ENCODE data around the gene SETDB1.
A peak's percentile ranks its signal among the peaks of the same experiment; 100 is the strongest.

The SETDB1 gene

DNA sequence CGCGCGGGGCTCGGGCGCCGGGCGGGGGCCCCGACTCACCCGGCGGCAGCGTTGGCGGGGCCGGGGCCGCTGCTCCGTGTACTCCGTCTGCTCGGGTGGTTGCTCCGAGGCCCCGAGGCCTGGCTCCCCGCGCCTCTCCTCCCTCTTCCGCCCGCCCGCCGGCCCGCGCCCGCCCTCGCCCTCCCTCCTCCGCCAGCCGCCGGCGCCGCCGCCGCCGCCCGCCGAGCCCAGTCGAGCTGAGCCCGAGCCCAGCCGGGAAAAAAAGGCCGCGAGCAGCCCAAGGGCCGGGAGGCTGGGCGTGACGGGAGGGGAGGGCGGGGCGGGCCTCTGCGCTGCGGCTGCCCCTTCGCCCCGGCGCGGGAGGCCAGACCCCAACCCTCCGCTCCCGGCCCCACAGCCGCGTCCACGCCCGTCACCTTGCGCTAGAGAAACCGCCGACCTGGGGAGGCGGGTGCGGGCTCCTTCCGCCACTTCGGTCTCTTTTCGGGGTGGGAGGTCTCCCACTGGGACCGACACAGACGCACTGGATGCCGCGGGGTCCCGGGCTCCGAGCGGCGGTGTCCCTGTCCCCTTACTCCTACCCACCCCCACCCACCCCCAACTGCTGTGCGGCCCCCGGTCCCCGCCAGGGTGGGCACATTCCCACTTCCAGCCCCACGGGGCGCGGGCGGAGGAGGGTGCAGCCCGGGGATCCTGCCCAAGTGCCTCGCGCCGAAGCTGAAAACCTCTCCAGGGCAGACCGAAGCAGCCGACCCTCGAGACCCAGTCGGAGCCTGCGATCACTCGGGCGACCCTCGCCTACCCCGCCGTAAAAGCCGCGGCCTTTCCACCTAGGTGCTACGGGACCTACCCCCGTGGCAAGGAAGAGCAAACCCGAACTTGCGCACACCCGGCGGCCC, 48.7 kb downstream of the SETDB1 start, which contains the start of gene CERS2:
Gene CERS2 (minus strand): TSS at position 256 of the 899 bp plus-strand sequence. CDS start 5,745 bp downstream, outside the sequence.
- no peak for FAIRE-seq
- DNase-seq (ENCODE audit: insufficient read length, low spot score): peak; percentile 90
- TF ChIP-seq POLR2A (IDR thresholded peaks at IDR 0.05; ENCODE audit: low read depth, low read length): peak; percentile 75

GRCh38 chr1:150976401-150976821, 50.2 kb downstream of the SETDB1 start:
- TF ChIP-seq POLR2A (IDR thresholded peaks at IDR 0.05; ENCODE audit: low read depth, low read length): no peak
- FAIRE-seq (no peak), DNase-seq (ENCODE audit: insufficient read length, low spot score) (no peak)

GRCh38 chr1:150976879-150977694, 50.9 kb downstream of the SETDB1 start:
- no peak for FAIRE-seq
- DNase-seq (ENCODE audit: insufficient read length, low spot score): peak; percentile 100
- peak; percentile 92 for TF ChIP-seq POLR2A (IDR thresholded peaks at IDR 0.05; ENCODE audit: low read depth, low read length)

- TF ChIP-seq POLR2A (IDR thresholded peaks at IDR 0.05; ENCODE audit: low read depth, low read length): no peak
- peak; percentile 94 for DNase-seq (ENCODE audit: insufficient read length, low spot score)
- no peak for FAIRE-seq
Observed at GRCh38 chr1:150979092-150980056, 53.2 kb downstream of the SETDB1 start.

DNA sequence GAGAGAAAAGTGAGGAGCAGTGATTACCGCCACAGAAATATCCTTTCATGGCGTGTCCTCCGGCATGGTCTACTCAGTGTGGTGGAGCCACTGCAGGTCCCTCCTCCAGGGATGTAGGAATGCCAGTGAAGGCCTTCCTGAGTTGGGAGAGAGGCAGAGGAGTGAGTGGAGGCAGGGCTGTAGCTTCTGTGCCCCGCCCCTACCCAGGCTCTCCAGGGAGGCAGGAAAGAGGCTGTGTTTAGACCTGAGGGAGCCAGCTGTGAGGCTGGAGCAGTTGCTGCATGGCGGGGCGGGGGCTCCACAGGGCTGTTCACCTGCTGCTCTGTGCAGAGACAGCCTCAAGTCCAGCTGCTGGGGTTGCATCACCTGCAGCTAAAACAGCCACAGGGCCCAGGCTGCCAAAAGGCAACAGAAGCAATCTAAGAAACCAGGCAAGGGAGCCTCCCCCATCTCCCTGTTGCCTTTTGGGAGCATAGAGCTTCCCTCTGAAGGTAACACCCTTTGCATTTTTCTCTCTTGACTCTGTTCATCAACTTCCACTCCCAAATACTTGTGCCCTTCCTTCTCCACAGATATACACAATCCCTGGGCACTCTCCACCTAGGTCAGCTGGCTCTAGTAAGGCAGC, 55.1 kb downstream of the SETDB1 start:
- 0 out of 2 replicates have a peak, but pooled peaks have one; percentile 13 for TF ChIP-seq POLR2A (IDR thresholded peaks at IDR 0.05; ENCODE audit: low read depth, low read length)
- peak; percentile 90 for DNase-seq (ENCODE audit: insufficient read length, low spot score)
- no peak for FAIRE-seq

- peak; percentile 91 for DNase-seq (ENCODE audit: insufficient read length, low spot score)
- TF ChIP-seq POLR2A (IDR thresholded peaks at IDR 0.05; ENCODE audit: low read depth, low read length): no peak
- no peak for FAIRE-seq
Observed at GRCh38 chr1:150981805-150982712, 55.9 kb downstream of the SETDB1 start, which contains the start of gene ANXA9. ANXA9 (plus strand) TSS chr1:150982292; CDS start chr1:150983106, 814 bp downstream.

DNA sequence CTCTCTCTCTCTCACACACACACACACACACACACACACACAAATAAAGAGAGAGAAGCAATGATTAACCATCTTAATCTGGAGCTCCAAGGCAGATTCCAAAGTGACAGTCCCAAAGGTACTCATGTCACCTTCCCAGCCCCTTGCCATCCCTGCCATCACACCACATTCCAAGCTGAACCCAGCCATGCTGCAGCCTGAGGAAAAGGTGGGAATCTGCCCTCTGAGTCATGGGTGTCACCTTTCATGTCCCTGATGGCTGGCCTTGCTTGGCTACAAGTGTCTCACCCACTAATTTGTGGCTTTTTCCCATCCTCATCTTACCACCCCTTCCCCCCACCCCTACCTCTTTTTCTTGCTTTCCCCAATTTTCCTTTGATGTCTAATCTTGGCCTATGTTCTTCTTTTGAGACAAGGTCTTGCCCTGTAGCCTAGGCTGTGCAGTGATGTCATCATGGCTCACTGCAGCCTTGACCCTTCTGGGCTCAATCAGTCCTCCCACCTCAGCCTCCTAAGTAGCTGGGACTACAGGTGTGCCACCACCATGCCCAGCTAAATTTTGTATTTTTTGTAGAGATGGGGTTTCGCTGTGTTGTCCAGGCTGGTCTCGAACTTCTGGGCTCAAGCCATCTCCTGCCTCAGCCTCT, 59.1 kb downstream of the SETDB1 start:
- FAIRE-seq (no peak), DNase-seq (ENCODE audit: insufficient read length, low spot score) (no peak)
- TF ChIP-seq POLR2A (IDR thresholded peaks at IDR 0.05; ENCODE audit: low read depth, low read length): no peak

DNA sequence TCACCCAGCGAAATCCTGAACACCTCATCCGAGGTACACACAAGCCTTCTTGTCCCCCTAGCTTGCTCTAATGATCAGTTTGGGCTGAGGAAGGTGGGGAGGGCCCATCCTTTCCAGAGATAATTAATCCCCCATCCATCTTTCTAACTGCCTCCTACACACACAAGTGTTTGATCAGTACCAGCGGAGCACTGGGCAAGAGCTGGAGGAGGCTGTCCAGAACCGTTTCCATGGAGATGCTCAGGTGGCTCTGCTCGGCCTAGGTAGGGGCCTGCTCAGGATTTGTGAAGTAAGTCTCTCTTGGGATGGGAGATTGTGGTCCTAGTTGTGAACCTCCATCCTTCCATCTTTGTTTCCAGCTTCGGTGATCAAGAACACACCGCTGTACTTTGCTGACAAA, 61.8 kb downstream of the SETDB1 start:
- no peak for TF ChIP-seq POLR2A (IDR thresholded peaks at IDR 0.05; ENCODE audit: low read depth, low read length)
- DNase-seq (ENCODE audit: insufficient read length, low spot score) (no peak), FAIRE-seq (no peak)

DNA sequence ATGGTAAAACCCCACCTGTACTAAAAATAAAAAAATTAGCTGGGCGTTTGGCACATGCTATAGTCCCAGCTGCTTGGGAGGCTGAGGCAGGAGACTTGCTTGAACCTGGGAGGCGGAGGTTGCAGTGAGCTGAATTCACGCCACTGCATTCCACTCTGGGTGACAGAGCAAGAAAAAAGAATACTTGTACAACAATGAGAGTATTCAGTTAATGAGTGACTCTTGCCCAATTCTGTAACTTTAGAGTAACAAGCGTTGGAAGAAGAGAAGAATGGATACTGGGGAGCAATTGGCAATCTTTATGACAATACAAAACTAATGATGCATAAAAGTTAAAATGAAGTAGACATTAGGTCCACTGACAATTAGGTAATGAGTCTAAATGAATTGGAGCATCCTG, 66.5 kb downstream of the SETDB1 start:
- FAIRE-seq: no peak
- DNase-seq (ENCODE audit: insufficient read length, low spot score): no peak
- TF ChIP-seq POLR2A (IDR thresholded peaks at IDR 0.05; ENCODE audit: low read depth, low read length): no peak

DNA sequence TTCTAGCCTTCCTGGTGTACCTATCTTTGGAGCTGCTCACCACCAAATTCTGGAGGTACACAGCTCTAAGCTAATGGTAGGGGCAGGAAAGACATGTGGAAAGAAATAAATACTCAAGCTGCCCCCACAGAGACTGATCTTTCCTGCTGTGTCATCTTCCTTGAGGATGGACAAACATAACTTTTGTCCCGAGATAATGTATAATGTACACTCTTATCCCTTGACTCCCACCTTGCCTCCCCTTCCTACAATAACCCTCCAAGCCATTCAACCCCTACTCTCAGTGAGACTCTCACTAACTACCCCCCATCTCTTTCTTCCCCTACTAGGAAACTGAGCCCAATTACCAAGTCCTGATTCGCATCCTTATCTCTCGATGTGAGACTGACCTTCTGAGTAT, 68.1 kb downstream of the SETDB1 start:
- no peak for TF ChIP-seq POLR2A (IDR thresholded peaks at IDR 0.05; ENCODE audit: low read depth, low read length)
- DNase-seq (ENCODE audit: insufficient read length, low spot score): no peak
- no peak for FAIRE-seq

GRCh38 chr1:150995460-150995859, 69.3 kb downstream of the SETDB1 start:
- no peak for TF ChIP-seq POLR2A (IDR thresholded peaks at IDR 0.05; ENCODE audit: low read depth, low read length)
- FAIRE-seq: no peak
- DNase-seq (ENCODE audit: insufficient read length, low spot score): no peak
